GM10266 (cell line): ENCODE data around the gene BANF2.

ENCODE experiments used
- DNase-seq: peaks from one replicate; pipeline ENCODE4 v3.0.0; 2012; ENCODE audit errors: extremely low spot score
- CTCF ChIP-seq: IDR thresholded peaks from 2 replicates; pipeline ENCODE4 v1.5.1; 2012; ENCODE audit warnings: mild to moderate bottlenecking, low read depth; ENCODE audit not compliant: control insufficient read depth, insufficient read depth; ENCODE audit errors: missing control alignments

BANF2 gene

DNA sequence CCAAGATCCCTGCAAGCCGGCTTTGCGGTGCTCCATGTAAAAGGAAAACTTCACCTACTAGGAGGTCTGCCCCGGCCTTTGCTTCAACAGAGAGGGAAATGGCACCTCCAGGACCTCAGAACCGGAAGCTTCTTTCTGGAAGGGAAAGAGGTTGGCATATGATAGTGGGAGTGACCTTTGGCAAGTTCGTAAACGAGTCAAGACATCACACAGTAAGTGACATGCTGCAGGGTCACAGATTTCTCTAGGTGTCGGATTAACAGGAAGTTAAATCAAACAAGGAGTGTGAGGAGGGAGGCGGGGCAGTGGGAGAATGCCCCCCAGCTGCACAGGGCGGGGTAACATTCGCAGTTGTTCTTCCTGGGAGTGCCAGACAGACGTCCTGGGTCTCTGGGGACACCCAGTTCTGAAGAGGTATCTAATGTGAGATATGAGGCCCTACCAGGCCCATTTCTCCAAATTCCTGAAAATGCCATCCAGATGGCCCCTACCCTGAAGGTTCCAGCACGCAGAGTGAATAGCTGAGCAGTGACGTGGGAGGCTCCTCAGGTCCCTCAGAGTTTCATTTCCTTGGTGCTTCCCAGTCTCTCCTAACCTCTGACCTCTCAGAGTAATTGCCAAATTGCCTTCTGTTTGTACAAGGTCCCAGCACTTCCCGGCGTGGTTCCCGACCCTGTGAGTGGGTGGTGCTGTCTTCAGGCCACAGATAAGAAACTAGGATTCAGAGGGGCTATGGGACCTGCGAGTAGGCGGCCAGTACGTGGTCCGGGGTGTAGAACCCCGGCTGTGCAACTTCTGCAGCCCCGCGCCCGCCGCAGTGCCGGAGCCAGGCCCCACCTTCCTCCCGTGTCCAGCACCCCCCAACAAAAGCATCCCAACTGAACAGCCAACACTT is 19.6 kb upstream of the BANF2 start:
- no peak for DNase-seq
- TF ChIP-seq CTCF, result no peak

DNA sequence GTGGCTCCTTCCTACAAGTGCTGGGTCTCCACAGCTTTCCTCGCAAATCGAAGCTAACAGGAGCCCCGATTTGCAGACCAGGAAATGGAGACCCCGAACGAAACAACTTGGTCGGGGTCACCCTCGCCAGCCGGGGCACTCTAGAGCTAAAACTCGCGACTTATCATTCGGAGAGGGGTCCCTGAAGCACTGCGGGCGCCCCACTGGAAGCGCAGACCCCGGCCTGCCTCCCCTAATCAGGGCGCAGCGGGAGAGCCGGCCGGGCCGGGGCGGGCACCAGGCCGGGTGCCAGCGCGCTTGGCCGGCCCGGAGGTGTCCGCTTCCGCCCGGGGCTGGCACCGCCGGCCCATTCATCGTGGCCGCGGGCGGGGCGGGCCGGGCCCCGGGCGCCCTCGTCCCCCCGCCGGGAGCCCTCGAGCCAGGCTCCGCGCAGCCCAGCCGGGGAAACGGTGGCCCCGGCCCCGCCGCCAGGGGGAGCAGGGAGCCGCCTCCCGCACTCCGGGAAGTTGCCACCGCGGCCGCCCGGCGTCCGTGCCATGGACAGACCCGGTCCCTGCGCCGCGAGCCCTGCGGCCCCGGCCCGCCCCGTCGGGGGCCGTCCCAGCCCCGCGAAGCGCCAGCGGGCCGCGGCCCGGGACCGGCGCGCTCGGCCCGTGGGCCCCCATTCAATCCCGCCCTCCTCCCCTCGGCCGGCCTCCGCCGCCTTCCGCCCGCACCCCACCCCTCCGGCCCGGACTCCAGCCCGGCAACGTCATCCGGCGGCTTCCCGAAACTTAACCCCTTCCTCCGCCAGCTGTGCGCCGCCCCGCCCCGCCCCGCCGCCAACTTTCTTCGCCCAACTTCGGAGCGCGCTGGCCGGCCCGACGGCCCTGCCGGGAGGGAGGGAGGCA is 18.7 kb upstream of the BANF2 start:
- peak; percentile 95 for DNase-seq

GRCh38 chr20:17681726-17682102 is 18.1 kb upstream of the BANF2 start:
- peak; percentile 55 for DNase-seq
- no peak for TF ChIP-seq CTCF

More for the DNA sequence above, 18.7 kb upstream of the BANF2 start:
- peak; percentile 89 for TF ChIP-seq CTCF

DNA sequence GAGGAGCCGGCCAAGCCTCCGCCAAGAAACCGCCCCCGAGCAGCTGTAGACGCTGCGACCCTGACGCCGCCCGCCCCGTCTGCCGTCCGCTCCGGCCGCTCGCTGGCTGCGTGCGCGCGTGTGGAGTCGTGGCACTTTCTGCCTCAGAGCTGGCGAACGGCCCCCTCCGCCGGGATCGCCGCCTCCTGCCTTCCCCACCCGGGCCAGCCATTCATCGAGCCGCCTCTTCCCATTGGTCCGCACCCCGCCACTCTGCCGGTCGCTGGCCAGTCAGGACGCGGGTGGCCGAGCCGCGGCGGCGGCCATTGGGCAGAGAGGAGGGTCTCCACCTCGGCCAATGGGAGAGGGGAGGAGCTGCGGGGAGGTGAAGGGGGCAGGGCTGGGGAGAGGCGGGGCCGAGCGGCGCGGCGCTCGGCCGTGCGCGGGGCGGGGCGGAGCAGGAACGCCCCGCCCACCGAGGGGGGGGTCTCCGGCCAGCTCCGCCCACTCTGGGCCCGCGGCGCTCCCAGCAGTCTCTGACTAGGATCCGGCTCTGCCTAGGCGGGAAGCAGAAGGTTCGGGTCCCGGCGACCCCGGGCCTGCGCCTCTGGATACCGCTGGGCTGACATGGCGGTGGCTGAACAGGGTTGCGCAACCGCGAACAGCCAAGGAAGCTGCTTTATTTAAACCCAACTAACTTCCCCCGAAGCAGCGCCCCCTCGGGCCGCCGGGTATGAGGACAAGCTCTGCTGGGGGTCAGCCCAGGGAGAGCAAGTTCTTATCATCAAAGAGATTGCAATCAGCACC is 17.5 kb upstream of the BANF2 start, which contains the start of gene RRBP1:
Gene RRBP1 (minus strand): TSS at position 140 of the 786 bp plus-strand sequence. CDS start 21,735 bp downstream, outside the sequence.
- DNase-seq, result peak; percentile 99
- peak; percentile 76 for TF ChIP-seq CTCF

- TF ChIP-seq CTCF, result no peak
- DNase-seq, result no peak
Observed at GRCh38 chr20:17682889-17683198, 16.9 kb upstream of the BANF2 start.

DNA sequence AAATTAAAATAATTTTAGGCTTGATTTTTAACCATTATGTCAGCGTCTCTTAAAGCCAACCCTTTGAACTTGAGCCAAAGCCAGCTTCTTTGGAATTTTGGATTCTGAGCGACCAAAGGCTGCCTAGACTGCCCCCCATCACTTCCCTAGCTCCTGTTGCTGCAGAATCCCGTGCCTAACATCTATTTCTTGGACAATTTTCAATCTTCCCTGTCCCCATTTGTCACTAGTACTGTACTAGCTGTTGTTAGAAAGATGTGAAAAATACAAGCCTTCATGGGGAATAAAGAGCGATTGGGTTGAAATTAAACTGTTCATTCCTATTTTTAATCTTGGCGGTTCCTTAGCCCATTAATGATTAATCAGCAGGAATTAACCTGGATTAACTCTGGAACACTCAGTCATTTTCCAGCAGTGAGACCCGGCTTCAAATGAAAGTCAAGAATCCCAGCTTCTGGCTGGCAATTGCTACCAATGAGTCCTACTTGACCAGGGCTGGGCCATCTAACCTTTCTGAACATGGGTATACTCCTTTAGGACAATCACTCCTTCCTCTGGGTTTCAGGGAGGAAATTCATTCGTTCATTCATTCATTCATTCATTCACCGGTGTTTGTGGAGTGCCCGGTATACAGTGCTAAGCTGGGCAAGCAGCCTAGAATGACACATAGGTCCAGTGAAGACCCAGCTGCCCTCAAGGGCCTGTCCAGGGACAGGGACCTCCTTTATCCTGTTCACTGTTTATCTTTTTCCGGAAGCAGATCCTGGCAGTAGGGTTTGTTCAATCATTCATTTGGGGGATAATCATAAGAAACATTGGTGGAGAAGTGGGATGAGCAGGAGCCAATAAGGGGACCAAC is 16.3 kb upstream of the BANF2 start:
- TF ChIP-seq CTCF, result no peak
- no peak for DNase-seq
